ENCODE results near the gene HLX. TPM values are rescaled to one million over a fixed set of nuclear protein-coding genes. Genes with fewer than 3 reads are reported as not detected.
A peak's percentile ranks its signal among the peaks of the same experiment; 100 is the strongest.

The HLX gene
- total RNA-seq, 4 donors from 2014 or later, result 4.2 to 18.4 (median 9.3) TPM

GRCh38 chr1:220892997-220893700 lies 13.9 kb downstream of the HLX start:
- no peak overlapping the region for H3K4me3 ChIP-seq
- peaks cover 88% of the 10 kb centered on the region for H3K27me3 ChIP-seq
- TF ChIP-seq CTCF (IDR thresholded peaks at IDR 0.05) (no peak), POLR2A (IDR thresholded peaks at IDR 0.05) (no peak), POLR2AphosphoS5 (IDR thresholded peaks at IDR 0.05) (no peak), EP300 (IDR thresholded peaks at IDR 0.05; ENCODE audit: low read depth) (no peak)
- no peaks in the 10 kb centered on the region for H3K9me3 ChIP-seq
- in situ Hi-C loops (cut with MboI; ENCODE audit: low pct_ligation_motif_present in 1 of 4, low pct_unique_long_range_greater_than_20kb in 1 of 4, low sequenced_read_pairs in 3 of 4) (loop anchor here in 1 of 4 donors (25.0 kb wide), 2 partner anchors 544 to 844 kb away; partner anchors contain the start of gene DUSP10), intact Hi-C loops (cut with DNase I; ENCODE audit: low total_unique reads) (loop anchor here (1.0 kb wide), 1 partner anchor 31 kb away; no protein-coding TSS in a partner anchor)
- H3K27ac ChIP-seq, result peak overlapping the region in 3 of 4 donors; percentile 52 to 72 (median 56)
- 44 to 51% methylated on average over 13 to 18 of the region's 18 CpGs for WGBS, 2 donors (ENCODE audit: low coverage in 1 of 2)
- no peaks in the 10 kb centered on the region for H3K36me3 ChIP-seq
- peaks cover 0 to 11% (median 4%) of the 10 kb centered on the region in 4 donors for H3K4me1 ChIP-seq
- DNase-seq, result no peak

- 33 to 37% methylated on average over 4 to 11 of the region's 11 CpGs for WGBS, 2 donors (ENCODE audit: low coverage in 1 of 2)
- Histone ChIP-seq H3K4me1 (peaks cover 0 to 11% (median 4%) of the 10 kb centered on the region in 4 donors), H3K27me3 (peaks cover 82% of the 10 kb centered on the region), H3K36me3 (no peaks in the 10 kb centered on the region), H3K4me3 (peak overlapping the region in 3 of 4 donors; percentile 11 to 36 (median 30)), H3K9me3 (no peaks in the 10 kb centered on the region), H3K27ac (peak overlapping the region; percentile 52 to 72 (median 56))
- DNase-seq, result no peak
- TF ChIP-seq EP300 (IDR thresholded peaks at IDR 0.05; ENCODE audit: low read depth) (no peak), POLR2A (IDR thresholded peaks at IDR 0.05) (no peak), POLR2AphosphoS5 (IDR thresholded peaks at IDR 0.05) (no peak), CTCF (IDR thresholded peaks at IDR 0.05) (no peak)
- in situ Hi-C loops (cut with MboI; ENCODE audit: low pct_ligation_motif_present in 1 of 4, low pct_unique_long_range_greater_than_20kb in 1 of 4, low sequenced_read_pairs in 3 of 4), result loop anchor here in 1 of 4 donors (25.0 kb wide), 2 partner anchors 544 to 844 kb away; partner anchors contain the start of gene DUSP10
- intact Hi-C loops (cut with DNase I; ENCODE audit: low total_unique reads), result no loop called here
Observed at GRCh38 chr1:220893701-220894024, 14.4 kb downstream of the HLX start.

GRCh38 chr1:220894025-220894923 lies 15.0 kb downstream of the HLX start:
- no peak for TF ChIP-seq POLR2A (IDR thresholded peaks at IDR 0.05)
- Histone ChIP-seq H3K36me3 (no peaks in the 10 kb centered on the region), H3K27me3 (peaks cover 76% of the 10 kb centered on the region), H3K4me1 (peaks cover 0 to 11% (median 4%) of the 10 kb centered on the region in 4 donors), H3K27ac (peak overlapping the region; percentile 52 to 72 (median 56)), H3K9me3 (no peaks in the 10 kb centered on the region), H3K4me3 (peak overlapping the region in 3 of 4 donors; percentile 11 to 36 (median 30))
- in situ Hi-C loops (cut with MboI; ENCODE audit: low pct_ligation_motif_present in 1 of 4, low pct_unique_long_range_greater_than_20kb in 1 of 4, low sequenced_read_pairs in 3 of 4), result loop anchor here in 1 of 4 donors (25.0 kb wide), 2 partner anchors 543 to 843 kb away; partner anchors contain the start of gene DUSP10
- intact Hi-C loops (cut with DNase I; ENCODE audit: low total_unique reads), result no loop called here
- no peak for DNase-seq
- WGBS, 2 donors (ENCODE audit: low coverage in 1 of 2), result 25 to 40% methylated on average over 14 to 63 of the region's 71 CpGs

GRCh38 chr1:220894924-220895256 lies 15.6 kb downstream of the HLX start:
- Histone ChIP-seq H3K27me3 (peaks cover 70% of the 10 kb centered on the region), H3K27ac (peak overlapping the region; percentile 52 to 72 (median 56)), H3K36me3 (no peaks in the 10 kb centered on the region), H3K9me3 (no peaks in the 10 kb centered on the region), H3K4me1 (peaks cover 0 to 11% (median 4%) of the 10 kb centered on the region in 4 donors), H3K4me3 (peak overlapping the region in 2 of 4 donors; percentile 30 to 36)
- 35 to 68% methylated on average over 4 to 13 of the region's 13 CpGs for WGBS, 2 donors (ENCODE audit: low coverage in 1 of 2)
- intact Hi-C loops (cut with DNase I; ENCODE audit: low total_unique reads) (no loop called here), in situ Hi-C loops (cut with MboI; ENCODE audit: low pct_ligation_motif_present in 1 of 4, low pct_unique_long_range_greater_than_20kb in 1 of 4, low sequenced_read_pairs in 3 of 4) (loop anchor here in 1 of 4 donors (25.0 kb wide), 2 partner anchors 542 to 842 kb away; partner anchors contain the start of gene DUSP10)
- no peak for DNase-seq
- TF ChIP-seq EP300 (IDR thresholded peaks at IDR 0.05; ENCODE audit: low read depth), result no peak
- no peak for TF ChIP-seq POLR2AphosphoS5 (IDR thresholded peaks at IDR 0.05)
- TF ChIP-seq CTCF (IDR thresholded peaks at IDR 0.05), result no peak
- TF ChIP-seq POLR2A (IDR thresholded peaks at IDR 0.05), result no peak

Data from transverse colon (tissue), 4 donors.